ENCODE measurements around the gene ADGRB2.

The ADGRB2 gene

GRCh38 chr1:31701091-31701736 is 62.9 kb downstream of the ADGRB2 start:
- peaks cover 19% of the 10 kb centered on the region for H3K27me3 ChIP-seq (ENCODE audit: control insufficient read depth, insufficient read depth, low read length, poor library complexity, severe bottlenecking)
- 85 to 88% methylated on average over 10 of the region's 10 CpGs for WGBS, 2 experiments
- H3K27ac ChIP-seq (ENCODE audit: insufficient read depth, low read depth, low read length, poor library complexity, severe bottlenecking), result no peak overlapping the region
- H3K9me3 ChIP-seq (ENCODE audit: control insufficient read depth, low read length), result no peaks in the 10 kb centered on the region
- peaks cover 18% of the 10 kb centered on the region for H3K4me1 ChIP-seq (ENCODE audit: control insufficient read depth, insufficient read depth, low read length)
- H3K4me3 ChIP-seq (ENCODE audit: insufficient read depth, low read depth, low read length), result no peak overlapping the region
- no peaks in the 10 kb centered on the region for H3K36me3 ChIP-seq (ENCODE audit: control insufficient read depth, insufficient read depth, low read length)

DNA sequence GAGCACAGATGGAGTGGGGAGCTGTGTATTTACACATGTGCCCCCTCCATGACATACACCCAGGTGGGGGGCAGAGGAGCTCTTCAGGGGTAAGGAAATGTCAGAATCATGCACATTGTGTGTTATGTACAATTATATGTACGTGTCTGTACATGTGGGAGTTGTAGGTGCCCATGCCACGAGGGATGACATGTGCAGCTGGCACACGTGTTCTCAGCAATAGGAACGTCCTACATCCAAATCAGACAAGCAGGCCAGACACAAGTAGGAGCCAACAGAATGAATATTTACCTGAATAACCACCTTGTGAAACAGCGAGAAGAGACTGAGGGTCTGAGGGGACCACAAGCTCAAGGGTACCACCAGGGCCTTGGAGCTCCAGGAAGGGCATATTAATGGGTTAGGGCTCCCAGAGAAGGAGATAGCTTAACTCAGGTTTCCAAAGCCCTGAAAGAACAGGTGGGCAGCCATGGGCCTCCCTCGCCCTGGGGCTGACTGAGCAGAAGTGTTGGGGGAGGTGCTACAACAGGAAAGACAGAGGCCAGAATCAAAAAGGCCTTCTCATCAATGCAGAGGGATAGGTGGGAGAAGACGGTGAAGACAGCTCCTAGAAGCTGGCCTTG is 63.6 kb downstream of the ADGRB2 start:
- Histone ChIP-seq H3K27me3 (ENCODE audit: control insufficient read depth, insufficient read depth, low read length, poor library complexity, severe bottlenecking) (peaks cover 19% of the 10 kb centered on the region), H3K36me3 (ENCODE audit: control insufficient read depth, insufficient read depth, low read length) (no peaks in the 10 kb centered on the region), H3K9me3 (ENCODE audit: control insufficient read depth, low read length) (no peaks in the 10 kb centered on the region), H3K4me1 (ENCODE audit: control insufficient read depth, insufficient read depth, low read length) (peaks cover 18% of the 10 kb centered on the region), H3K4me3 (ENCODE audit: insufficient read depth, low read depth, low read length) (no peak overlapping the region), H3K27ac (ENCODE audit: insufficient read depth, low read depth, low read length, poor library complexity, severe bottlenecking) (no peak overlapping the region)
- 85 to 88% methylated on average over 7 of the region's 7 CpGs for WGBS, 2 experiments

- Histone ChIP-seq H3K9me3 (ENCODE audit: control insufficient read depth, low read length) (no peaks in the 10 kb centered on the region), H3K36me3 (ENCODE audit: control insufficient read depth, insufficient read depth, low read length) (no peaks in the 10 kb centered on the region), H3K4me3 (ENCODE audit: insufficient read depth, low read depth, low read length) (no peak overlapping the region), H3K27me3 (ENCODE audit: control insufficient read depth, insufficient read depth, low read length, poor library complexity, severe bottlenecking) (peaks cover 12% of the 10 kb centered on the region), H3K4me1 (ENCODE audit: control insufficient read depth, insufficient read depth, low read length) (peaks cover 14% of the 10 kb centered on the region), H3K27ac (ENCODE audit: insufficient read depth, low read depth, low read length, poor library complexity, severe bottlenecking) (no peak overlapping the region)
- 91% methylated on average over 10 of the region's 10 CpGs for WGBS, 2 experiments
Observed at GRCh38 chr1:31699341-31699891, 64.7 kb downstream of the ADGRB2 start.

- no peaks in the 10 kb centered on the region for H3K9me3 ChIP-seq (ENCODE audit: control insufficient read depth, low read length)
- WGBS, 2 experiments, result 87 to 88% methylated on average over 12 of the region's 12 CpGs
- H3K27me3 ChIP-seq (ENCODE audit: control insufficient read depth, insufficient read depth, low read length, poor library complexity, severe bottlenecking), result no peaks in the 10 kb centered on the region
- no peak overlapping the region for H3K27ac ChIP-seq (ENCODE audit: insufficient read depth, low read depth, low read length, poor library complexity, severe bottlenecking)
- H3K36me3 ChIP-seq (ENCODE audit: control insufficient read depth, insufficient read depth, low read length), result no peaks in the 10 kb centered on the region
- H3K4me3 ChIP-seq (ENCODE audit: insufficient read depth, low read depth, low read length), result no peak overlapping the region
- H3K4me1 ChIP-seq (ENCODE audit: control insufficient read depth, insufficient read depth, low read length), result peaks cover 7% of the 10 kb centered on the region
Observed at GRCh38 chr1:31697369-31697984, 66.7 kb downstream of the ADGRB2 start.

GRCh38 chr1:31696242-31696641 is 67.9 kb downstream of the ADGRB2 start:
- 97% methylated on average over 4 of the region's 4 CpGs for WGBS, 2 experiments
- Histone ChIP-seq H3K9me3 (ENCODE audit: control insufficient read depth, low read length) (no peaks in the 10 kb centered on the region), H3K36me3 (ENCODE audit: control insufficient read depth, insufficient read depth, low read length) (no peaks in the 10 kb centered on the region), H3K27ac (ENCODE audit: insufficient read depth, low read depth, low read length, poor library complexity, severe bottlenecking) (no peak overlapping the region), H3K4me1 (ENCODE audit: control insufficient read depth, insufficient read depth, low read length) (peaks cover 7% of the 10 kb centered on the region), H3K4me3 (ENCODE audit: insufficient read depth, low read depth, low read length) (no peak overlapping the region), H3K27me3 (ENCODE audit: control insufficient read depth, insufficient read depth, low read length, poor library complexity, severe bottlenecking) (no peaks in the 10 kb centered on the region)

DNA sequence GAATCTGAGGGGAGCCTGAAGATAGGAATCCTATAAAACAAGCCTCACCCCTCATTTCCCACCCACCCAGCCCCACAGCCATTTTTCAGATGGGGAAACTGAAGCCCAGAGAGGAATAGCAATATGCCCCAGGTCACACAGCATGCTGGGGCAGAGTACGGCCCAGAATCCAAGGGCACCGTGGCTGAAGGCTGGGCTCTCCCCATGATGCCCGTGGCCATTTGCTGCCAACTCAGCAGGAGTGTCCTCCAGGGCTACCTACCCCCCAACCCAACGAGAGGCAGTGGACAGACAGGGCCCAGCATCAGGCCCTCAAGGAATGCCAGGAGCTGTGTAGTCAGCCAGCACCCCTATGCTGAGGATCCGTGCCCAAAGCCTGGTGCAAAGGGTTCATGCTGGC is 68.8 kb downstream of the ADGRB2 start:
- Histone ChIP-seq H3K27ac (ENCODE audit: insufficient read depth, low read depth, low read length, poor library complexity, severe bottlenecking) (no peak overlapping the region), H3K4me3 (ENCODE audit: insufficient read depth, low read depth, low read length) (no peak overlapping the region), H3K4me1 (ENCODE audit: control insufficient read depth, insufficient read depth, low read length) (peaks cover 7% of the 10 kb centered on the region), H3K27me3 (ENCODE audit: control insufficient read depth, insufficient read depth, low read length, poor library complexity, severe bottlenecking) (no peaks in the 10 kb centered on the region), H3K36me3 (ENCODE audit: control insufficient read depth, insufficient read depth, low read length) (no peaks in the 10 kb centered on the region), H3K9me3 (ENCODE audit: control insufficient read depth, low read length) (no peaks in the 10 kb centered on the region)
- WGBS, 2 experiments, result 91 to 92% methylated on average over 5 of the region's 5 CpGs

GRCh38 chr1:31694964-31695313 is 69.2 kb downstream of the ADGRB2 start:
- H3K27ac ChIP-seq (ENCODE audit: insufficient read depth, low read depth, low read length, poor library complexity, severe bottlenecking), result no peak overlapping the region
- peaks cover 11% of the 10 kb centered on the region for H3K4me1 ChIP-seq (ENCODE audit: control insufficient read depth, insufficient read depth, low read length)
- 92 to 93% methylated on average over 7 to 8 of the region's 8 CpGs for WGBS, 2 experiments
- H3K9me3 ChIP-seq (ENCODE audit: control insufficient read depth, low read length), result no peaks in the 10 kb centered on the region
- H3K27me3 ChIP-seq (ENCODE audit: control insufficient read depth, insufficient read depth, low read length, poor library complexity, severe bottlenecking), result no peaks in the 10 kb centered on the region
- H3K4me3 ChIP-seq (ENCODE audit: insufficient read depth, low read depth, low read length), result no peak overlapping the region
- no peaks in the 10 kb centered on the region for H3K36me3 ChIP-seq (ENCODE audit: control insufficient read depth, insufficient read depth, low read length)

DNA sequence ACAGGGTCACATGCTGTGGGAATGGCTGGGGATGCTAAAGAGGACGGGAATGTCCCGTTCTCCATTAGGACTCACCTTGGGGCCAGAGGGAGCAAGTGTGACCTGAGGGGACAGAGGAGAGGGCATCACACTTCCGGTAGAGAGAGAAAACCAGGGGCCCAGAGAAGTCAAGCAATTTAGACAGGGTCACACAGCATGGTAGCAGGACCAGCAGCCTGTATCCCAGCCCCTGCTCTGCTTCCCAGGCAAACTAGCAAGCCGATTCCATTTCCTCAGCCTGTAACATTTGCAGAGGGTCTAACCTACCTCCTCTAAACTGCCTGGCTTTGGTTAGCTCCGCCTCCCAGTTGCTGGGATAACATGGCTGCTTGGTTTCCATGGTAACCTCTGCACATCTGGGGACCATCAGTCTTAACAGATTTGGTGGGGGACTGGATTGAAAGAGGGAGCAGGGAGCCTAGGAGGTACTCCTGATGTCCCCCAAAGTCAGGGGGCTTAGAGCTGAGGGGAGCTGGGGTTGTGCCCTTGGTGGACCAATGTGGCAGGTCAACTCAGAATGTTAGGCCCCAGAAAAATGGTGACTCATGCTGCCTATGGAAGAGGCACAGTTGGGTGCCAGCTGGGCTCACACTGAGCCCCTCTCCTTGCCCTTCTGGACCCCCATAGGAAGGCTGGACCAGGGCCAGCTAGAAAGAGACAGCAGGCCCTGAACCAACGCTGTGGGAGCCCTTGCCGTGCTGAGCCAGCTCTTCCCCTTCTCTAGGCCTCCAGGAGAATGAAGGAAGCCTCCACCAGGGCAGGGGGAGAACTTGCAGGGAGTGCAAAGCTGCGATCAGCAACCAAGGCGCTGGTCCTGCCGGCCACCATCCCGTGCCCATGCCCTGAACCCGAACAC is 69.8 kb downstream of the ADGRB2 start:
- Histone ChIP-seq H3K4me1 (ENCODE audit: control insufficient read depth, insufficient read depth, low read length) (peaks cover 17% of the 10 kb centered on the region), H3K9me3 (ENCODE audit: control insufficient read depth, low read length) (no peaks in the 10 kb centered on the region), H3K27me3 (ENCODE audit: control insufficient read depth, insufficient read depth, low read length, poor library complexity, severe bottlenecking) (no peaks in the 10 kb centered on the region), H3K4me3 (ENCODE audit: insufficient read depth, low read depth, low read length) (no peak overlapping the region), H3K36me3 (ENCODE audit: control insufficient read depth, insufficient read depth, low read length) (no peaks in the 10 kb centered on the region), H3K27ac (ENCODE audit: insufficient read depth, low read depth, low read length, poor library complexity, severe bottlenecking) (no peak overlapping the region)
- 88 to 91% methylated on average over 12 of the region's 12 CpGs for WGBS, 2 experiments

GRCh38 chr1:31693231-31693630 is 70.9 kb downstream of the ADGRB2 start:
- Histone ChIP-seq H3K9me3 (ENCODE audit: control insufficient read depth, low read length) (no peaks in the 10 kb centered on the region), H3K27me3 (ENCODE audit: control insufficient read depth, insufficient read depth, low read length, poor library complexity, severe bottlenecking) (no peaks in the 10 kb centered on the region), H3K36me3 (ENCODE audit: control insufficient read depth, insufficient read depth, low read length) (no peaks in the 10 kb centered on the region), H3K4me1 (ENCODE audit: control insufficient read depth, insufficient read depth, low read length) (peaks cover 22% of the 10 kb centered on the region), H3K4me3 (ENCODE audit: insufficient read depth, low read depth, low read length) (no peak overlapping the region), H3K27ac (ENCODE audit: insufficient read depth, low read depth, low read length, poor library complexity, severe bottlenecking) (no peak overlapping the region)
- 91 to 92% methylated on average over 10 of the region's 10 CpGs for whole genome bisulfite sequencing, 2 experiments

DNA sequence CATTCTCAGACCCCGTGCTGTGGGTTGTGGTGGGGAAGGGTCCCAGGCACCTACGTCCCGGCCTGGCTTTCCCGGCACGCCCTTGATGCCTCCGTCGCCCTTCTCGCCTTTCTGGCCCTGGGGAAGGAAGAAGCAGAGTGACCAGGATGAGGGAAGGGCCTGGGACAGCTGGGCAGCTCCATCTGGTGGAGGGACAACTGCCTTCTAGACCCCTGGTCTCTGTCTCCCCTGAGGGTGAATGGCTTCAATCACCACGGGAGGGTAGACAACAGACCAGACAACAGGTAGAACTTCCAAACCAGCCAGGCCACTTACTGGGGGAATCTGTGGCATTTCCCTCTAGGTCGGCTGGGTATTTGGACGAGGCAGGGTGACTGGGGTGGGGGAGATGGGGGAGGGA is 72.2 kb downstream of the ADGRB2 start:
- H3K9me3 ChIP-seq (ENCODE audit: control insufficient read depth, low read length), result no peaks in the 10 kb centered on the region
- no peak overlapping the region for H3K4me3 ChIP-seq (ENCODE audit: insufficient read depth, low read depth, low read length)
- WGBS, 2 experiments, result 86 to 88% methylated on average over 9 to 11 of the region's 11 CpGs
- peaks cover 22% of the 10 kb centered on the region for H3K4me1 ChIP-seq (ENCODE audit: control insufficient read depth, insufficient read depth, low read length)
- H3K27ac ChIP-seq (ENCODE audit: insufficient read depth, low read depth, low read length, poor library complexity, severe bottlenecking), result no peak overlapping the region
- H3K36me3 ChIP-seq (ENCODE audit: control insufficient read depth, insufficient read depth, low read length), result no peaks in the 10 kb centered on the region
- no peaks in the 10 kb centered on the region for H3K27me3 ChIP-seq (ENCODE audit: control insufficient read depth, insufficient read depth, low read length, poor library complexity, severe bottlenecking)
